ENCODE measurements around the gene GPC1.

DNA sequence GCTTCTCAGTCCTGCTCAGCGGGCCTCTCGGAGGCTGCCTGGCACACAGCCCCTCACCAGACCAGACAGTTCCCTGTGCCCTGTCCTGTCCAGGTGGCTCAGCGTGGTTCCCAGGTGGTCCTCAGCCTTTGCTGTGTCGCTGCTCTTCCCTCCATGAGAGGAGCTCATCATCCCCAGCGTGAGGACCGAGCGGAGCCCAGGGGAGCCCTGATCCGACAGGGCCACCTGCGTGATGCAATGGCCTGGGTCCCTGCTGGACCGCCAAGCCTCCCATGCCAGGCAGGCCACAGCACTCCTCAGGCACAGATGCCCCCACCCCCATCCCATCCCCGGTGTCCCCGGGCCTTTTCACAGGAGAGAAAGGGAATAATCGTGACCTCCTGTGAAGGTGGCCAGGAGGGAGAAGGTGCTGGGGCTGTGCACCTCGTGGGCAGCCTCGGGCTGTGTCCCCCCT lies 4.3 kb downstream of the GPC1 start:
- TF ChIP-seq TAF1 (IDR thresholded peaks at IDR 0.05; ENCODE audit: borderline replicate concordance, insufficient read depth, low read length) (no peak), FOXP2 (optimal IDR thresholded peaks at IDR 0.05; ENCODE audit: borderline replicate concordance, extremely low read depth, extremely low read length, insufficient read depth) (no peak), POLR2AphosphoS5 (IDR thresholded peaks at IDR 0.05; ENCODE audit: low read depth, low read length) (no peak)
- TF ChIP-seq, protein P1, sequence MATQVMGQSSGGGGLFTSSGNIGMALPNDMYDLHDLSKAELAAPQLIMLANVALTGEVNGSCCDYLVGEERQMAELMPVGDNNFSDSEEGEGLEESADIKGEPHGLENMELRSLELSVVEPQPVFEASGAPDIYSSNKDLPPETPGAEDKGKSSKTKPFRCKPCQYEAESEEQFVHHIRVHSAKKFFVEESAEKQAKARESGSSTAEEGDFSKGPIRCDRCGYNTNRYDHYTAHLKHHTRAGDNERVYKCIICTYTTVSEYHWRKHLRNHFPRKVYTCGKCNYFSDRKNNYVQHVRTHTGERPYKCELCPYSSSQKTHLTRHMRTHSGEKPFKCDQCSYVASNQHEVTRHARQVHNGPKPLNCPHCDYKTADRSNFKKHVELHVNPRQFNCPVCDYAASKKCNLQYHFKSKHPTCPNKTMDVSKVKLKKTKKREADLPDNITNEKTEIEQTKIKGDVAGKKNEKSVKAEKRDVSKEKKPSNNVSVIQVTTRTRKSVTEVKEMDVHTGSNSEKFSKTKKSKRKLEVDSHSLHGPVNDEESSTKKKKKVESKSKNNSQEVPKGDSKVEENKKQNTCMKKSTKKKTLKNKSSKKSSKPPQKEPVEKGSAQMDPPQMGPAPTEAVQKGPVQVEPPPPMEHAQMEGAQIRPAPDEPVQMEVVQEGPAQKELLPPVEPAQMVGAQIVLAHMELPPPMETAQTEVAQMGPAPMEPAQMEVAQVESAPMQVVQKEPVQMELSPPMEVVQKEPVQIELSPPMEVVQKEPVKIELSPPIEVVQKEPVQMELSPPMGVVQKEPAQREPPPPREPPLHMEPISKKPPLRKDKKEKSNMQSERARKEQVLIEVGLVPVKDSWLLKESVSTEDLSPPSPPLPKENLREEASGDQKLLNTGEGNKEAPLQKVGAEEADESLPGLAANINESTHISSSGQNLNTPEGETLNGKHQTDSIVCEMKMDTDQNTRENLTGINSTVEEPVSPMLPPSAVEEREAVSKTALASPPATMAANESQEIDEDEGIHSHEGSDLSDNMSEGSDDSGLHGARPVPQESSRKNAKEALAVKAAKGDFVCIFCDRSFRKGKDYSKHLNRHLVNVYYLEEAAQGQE (IDR thresholded peaks at IDR 0.05; ENCODE audit: insufficient read depth in 1 of 2, low read depth in 2 of 2, low read length in 2 of 2) = no peak

All from PFSK-1 (cell line).